ENCODE data around the gene GRIN3B. TPM values are rescaled to one million over a fixed set of nuclear protein-coding genes. Genes with fewer than 3 reads are reported as not detected.
A peak's percentile ranks its signal among the peaks of the same experiment; 100 is the strongest.

GRIN3B gene
- total and polyA plus RNA-seq, 7 donors: 0.04 to 0.14 TPM; not detected in 5

GRCh38 chr19:1008268-1009040 lies 8.2 kb downstream of the GRIN3B start:
- no peak for TF ChIP-seq CTCF (IDR thresholded peaks at IDR 0.05)
- TF ChIP-seq POLR2AphosphoS5 (IDR thresholded peaks at IDR 0.05): no peak
- TF ChIP-seq EP300 (IDR thresholded peaks at IDR 0.05): no peak
- TF ChIP-seq POLR2A (IDR thresholded peaks at IDR 0.05): no peak
- Histone ChIP-seq H3K27ac (peak overlapping the region in 3 of 4 donors; percentile 1 to 64 (median 61)), H3K4me1 (peaks cover 0 to 12% (median 0%) of the 10 kb centered on the region in 4 donors), H3K27me3 (peaks cover 0 to 2% (median 0%) of the 10 kb centered on the region in 3 donors), H3K4me3 (no peak overlapping the region), H3K9me3 (no peaks in the 10 kb centered on the region), H3K36me3 (peaks cover 31 to 43% (median 38%) of the 10 kb centered on the region in 4 donors)
- DNase-seq: no peak
- WGBS, 2 donors: 93 to 94% methylated on average over 45 of the region's 45 CpGs
- intact Hi-C loops (cut with DNase I): no loop called here

GRCh38 chr19:1009041-1009980 lies 9.1 kb downstream of the GRIN3B start:
- TF ChIP-seq POLR2AphosphoS5 (IDR thresholded peaks at IDR 0.05) (no peak), POLR2A (IDR thresholded peaks at IDR 0.05) (no peak), EP300 (IDR thresholded peaks at IDR 0.05) (no peak), CTCF (IDR thresholded peaks at IDR 0.05) (no peak)
- no peak for DNase-seq
- Histone ChIP-seq H3K36me3 (peaks cover 35 to 52% (median 46%) of the 10 kb centered on the region in 4 donors), H3K9me3 (no peaks in the 10 kb centered on the region), H3K4me1 (peaks cover 0 to 16% (median 0%) of the 10 kb centered on the region in 4 donors), H3K27me3 (no peaks in the 10 kb centered on the region), H3K27ac (peak overlapping the region in 3 of 4 donors; percentile 1 to 64 (median 61)), H3K4me3 (no peak overlapping the region)
- intact Hi-C loops (cut with DNase I): no loop called here
- 82 to 83% methylated on average over 92 of the region's 92 CpGs for whole genome bisulfite sequencing, 2 donors

GRCh38 chr19:1009981-1010538 lies 9.8 kb downstream of the GRIN3B start:
- Histone ChIP-seq H3K27ac (peak overlapping the region in 3 of 4 donors; percentile 1 to 64 (median 61)), H3K27me3 (no peaks in the 10 kb centered on the region), H3K4me1 (peaks cover 0 to 24% (median 5%) of the 10 kb centered on the region in 4 donors), H3K9me3 (no peaks in the 10 kb centered on the region), H3K4me3 (no peak overlapping the region), H3K36me3 (peaks cover 35 to 55% (median 46%) of the 10 kb centered on the region in 4 donors)
- 89 to 90% methylated on average over 29 of the region's 29 CpGs for WGBS, 2 donors
- intact Hi-C loops (cut with DNase I): no loop called here
- TF ChIP-seq EP300 (IDR thresholded peaks at IDR 0.05) (no peak), CTCF (IDR thresholded peaks at IDR 0.05) (no peak), POLR2A (IDR thresholded peaks at IDR 0.05) (no peak), POLR2AphosphoS5 (IDR thresholded peaks at IDR 0.05) (no peak)
- no peak for DNase-seq

GRCh38 chr19:1010586-1011510 lies 10.6 kb downstream of the GRIN3B start:
- no peaks in the 10 kb centered on the region for H3K27me3 ChIP-seq
- peak overlapping the region in 2 of 4 donors; percentile 61 to 64 for H3K27ac ChIP-seq
- no peak for DNase-seq
- WGBS, 2 donors: 91 to 95% methylated on average over 56 of the region's 56 CpGs
- peaks cover 35 to 55% (median 46%) of the 10 kb centered on the region in 4 donors for H3K36me3 ChIP-seq
- no peak overlapping the region for H3K4me3 ChIP-seq
- intact Hi-C loops (cut with DNase I): no loop called here
- H3K9me3 ChIP-seq: no peaks in the 10 kb centered on the region
- H3K4me1 ChIP-seq: peaks cover 0 to 32% (median 12%) of the 10 kb centered on the region in 4 donors
- TF ChIP-seq EP300 (IDR thresholded peaks at IDR 0.05) (no peak), POLR2AphosphoS5 (IDR thresholded peaks at IDR 0.05) (no peak), CTCF (IDR thresholded peaks at IDR 0.05) (no peak), POLR2A (IDR thresholded peaks at IDR 0.05) (no peak)

All from sigmoid colon (tissue), 7 donors.